Liver (tissue), 9 donors: ENCODE results near the gene LRRTM4. TPM values are rescaled to one million over a fixed set of nuclear protein-coding genes. Genes with fewer than 3 reads are reported as not detected.

ENCODE experiments used
- DNase-seq: peaks from one replicate; pipeline ENCODE4 v3.0.0-alpha.2; 2017; ENCODE audit warnings: low spot score
- H3K27ac ChIP-seq, 2 donors: one replicate each; pipeline ENCODE4 v1.7.0; 2013; ENCODE audit warnings: inconsistent platforms in 2 of 2, low read length in 2 of 2, control low read depth in 1 of 2, low read depth in 1 of 2, mild to moderate bottlenecking in 1 of 2
- H3K27me3 ChIP-seq, 4 donors: one replicate each; pipeline versions ENCODE4 v1.6.1 to v1.7.0; 2013; ENCODE audit warnings: low read length in 3 of 4, inconsistent platforms in 1 of 4, mild to moderate bottlenecking in 1 of 4, moderate library complexity in 1 of 4; ENCODE audit not compliant: control insufficient read depth in 4 of 4, insufficient read depth in 4 of 4
- H3K36me3 ChIP-seq, 4 donors: one replicate each; pipeline versions ENCODE4 v1.6.1 to v1.7.0; 2013; ENCODE audit warnings: low read length in 3 of 4, mild to moderate bottlenecking in 3 of 4, low read depth in 1 of 4, moderate library complexity in 1 of 4; ENCODE audit not compliant: control insufficient read depth in 4 of 4, insufficient read depth in 3 of 4
- H3K4me1 ChIP-seq, 4 donors: one replicate each; pipeline versions ENCODE4 v1.6.1 to v1.7.0; 2013; ENCODE audit warnings: low read length in 3 of 4, mild to moderate bottlenecking in 3 of 4, moderate library complexity in 1 of 4; ENCODE audit not compliant: control insufficient read depth in 4 of 4, insufficient read depth in 4 of 4
- H3K4me3 ChIP-seq, 3 donors: one replicate each; pipeline versions ENCODE4 v1.6.1 to v1.7.0; 2013; ENCODE audit warnings: low read length in 3 of 3, control low read depth in 1 of 3, low read depth in 1 of 3, mild to moderate bottlenecking in 1 of 3
- H3K9ac ChIP-seq, 2 donors: one replicate each; pipeline ENCODE4 v1.7.0; 2013; ENCODE audit warnings: low read length in 2 of 2, mild to moderate bottlenecking in 2 of 2, moderate library complexity in 2 of 2, control low read depth in 1 of 2, low read depth in 1 of 2
- H3K9me3 ChIP-seq, 4 donors: one replicate each; pipeline versions ENCODE4 v1.6.1 to v1.7.0; 2013; ENCODE audit warnings: low read length in 3 of 4; ENCODE audit not compliant: control insufficient read depth in 4 of 4
- ATF3 ChIP-seq: IDR thresholded peaks from 2 replicates; pipeline ENCODE4 v1.6.1; 2016; ENCODE audit warnings: antibody characterized with exemption
- CTCF ChIP-seq: fragments of 150-350 bp; IDR thresholded peaks from 2 replicates; pipeline ENCODE4 v1.5.1; 2017; ENCODE audit warnings: improper control_type of control experiment, low read depth, low read length; ENCODE audit not compliant: missing input control
- FOXA1 ChIP-seq: IDR thresholded peaks from 2 replicates; pipeline ENCODE4 v1.6.1; 2016; ENCODE audit warnings: antibody characterized with exemption
- GABPA ChIP-seq, 2 donors: IDR thresholded peaks in 1 of 2; conservative IDR thresholded peaks in 1 of 2; 2 replicates each; pipeline ENCODE4 v1.6.1; 2016; ENCODE audit warnings: antibody characterized with exemption in 2 of 2, mild to moderate bottlenecking in 1 of 2, moderate library complexity in 1 of 2
- HNF4G ChIP-seq: IDR thresholded peaks from 2 replicates; pipeline ENCODE4 v1.6.1; 2016; ENCODE audit warnings: antibody characterized with exemption
- JUND ChIP-seq, 2 donors: IDR thresholded peaks; 2 replicates each; pipeline ENCODE4 v1.6.1; 2016; ENCODE audit warnings: antibody characterized with exemption in 2 of 2
- MAX ChIP-seq: IDR thresholded peaks from 2 replicates; pipeline ENCODE4 v1.6.1; 2016; ENCODE audit warnings: antibody characterized with exemption
- NR2F2 ChIP-seq: IDR thresholded peaks from 2 replicates; pipeline ENCODE4 v1.6.1; 2016; ENCODE audit warnings: antibody characterized with exemption
- RAD21 ChIP-seq, 2 donors: IDR thresholded peaks; 2 replicates each; pipeline ENCODE4 v1.6.1; 2016; ENCODE audit warnings: antibody characterized with exemption in 2 of 2, mild to moderate bottlenecking in 2 of 2
- RXRA ChIP-seq, 2 donors: IDR thresholded peaks; 2 replicates each; pipeline ENCODE4 v1.6.1; 2017 to 2018; ENCODE audit warnings: antibody characterized with exemption in 2 of 2, mild to moderate bottlenecking in 1 of 2
- SP1 ChIP-seq: IDR thresholded peaks from 2 replicates; pipeline ENCODE4 v1.6.1; 2018; ENCODE audit warnings: antibody characterized with exemption, mild to moderate bottlenecking
- TAF1 ChIP-seq: conservative IDR thresholded peaks from 2 replicates; pipeline ENCODE4 v1.6.1; 2016; ENCODE audit warnings: antibody characterized with exemption, mild to moderate bottlenecking
- whole genome bisulfite sequencing: extraction: QIAGEN DNeasy Blood & Tissue Kit; methylation state at CpG from one replicate; pipeline ENCODE4 v1.1.7; 2013; 5-methylcytosine and 5-hydroxymethylcytosine counted together
- polyA plus RNA-seq, 2 donors: library from polyadenylated mRNA; stranded (reverse) in 1 of 2; unstranded in 1 of 2; fragments of 200-250 nt in 1 of 2; fragments of >200 nt in 1 of 2; fragmentation: Nextera tagmentation in 1 of 2; extraction: Ambion mirVana in 1 of 2; gene quantifications; one replicate each; pipeline versions ENCODE4 v1.2.1 to v1.2.3, GENCODE V29; 2013 to 2015
- total RNA-seq, 2 donors: library from RNA; depleted of rRNA; stranded (reverse); fragments of >200 nt; gene quantifications; one replicate each; pipeline ENCODE4 v1.2.3, GENCODE V29; 2014
- TF ChIP-seq, protein P1 (sequence below): IDR thresholded peaks from 2 replicates; pipeline ENCODE4 v1.6.1; 2016; ENCODE audit warnings: antibody characterized with exemption, mild to moderate bottlenecking
- donor health status: healthy.
- donor health status: healthy.
- donor health status: healthy.
- donor health status: healthy.
- donor health status: healthy.

The LRRTM4 gene
- total and polyA plus RNA-seq, 4 donors: 0.06 to 0.09 (median 0.08) TPM; not detected in 1

GRCh38 chr2:77156599-77156998, 365.6 kb downstream of the LRRTM4 start:
- Histone ChIP-seq H3K9me3 (no peaks in the 10 kb centered on the region), H3K4me1 (no peaks in the 10 kb centered on the region), H3K4me3 (no peak overlapping the region), H3K27me3 (no peaks in the 10 kb centered on the region), H3K9ac (no peak overlapping the region), H3K36me3 (no peaks in the 10 kb centered on the region), H3K27ac (no peak overlapping the region)
- DNase-seq: no peak
- 88% methylated on average over 3 of the region's 3 CpGs for WGBS
- no peak for TF ChIP-seq RAD21 (IDR thresholded peaks at IDR 0.05)
- TF ChIP-seq MAX: no peak

- Histone ChIP-seq H3K4me3 (no peak overlapping the region), H3K9me3 (no peaks in the 10 kb centered on the region), H3K27me3 (no peaks in the 10 kb centered on the region), H3K27ac (no peak overlapping the region), H3K36me3 (no peaks in the 10 kb centered on the region), H3K4me1 (no peaks in the 10 kb centered on the region), H3K9ac (no peak overlapping the region)
- DNase-seq: no peak
- no peak for TF ChIP-seq NR2F2
- TF ChIP-seq ATF3: no peak
- no peak for TF ChIP-seq MAX
- TF ChIP-seq TAF1: no peak
- no peak for TF ChIP-seq RXRA (IDR thresholded peaks at IDR 0.05)
- TF ChIP-seq JUND (IDR thresholded peaks at IDR 0.05): no peak
- TF ChIP-seq, protein P1, sequence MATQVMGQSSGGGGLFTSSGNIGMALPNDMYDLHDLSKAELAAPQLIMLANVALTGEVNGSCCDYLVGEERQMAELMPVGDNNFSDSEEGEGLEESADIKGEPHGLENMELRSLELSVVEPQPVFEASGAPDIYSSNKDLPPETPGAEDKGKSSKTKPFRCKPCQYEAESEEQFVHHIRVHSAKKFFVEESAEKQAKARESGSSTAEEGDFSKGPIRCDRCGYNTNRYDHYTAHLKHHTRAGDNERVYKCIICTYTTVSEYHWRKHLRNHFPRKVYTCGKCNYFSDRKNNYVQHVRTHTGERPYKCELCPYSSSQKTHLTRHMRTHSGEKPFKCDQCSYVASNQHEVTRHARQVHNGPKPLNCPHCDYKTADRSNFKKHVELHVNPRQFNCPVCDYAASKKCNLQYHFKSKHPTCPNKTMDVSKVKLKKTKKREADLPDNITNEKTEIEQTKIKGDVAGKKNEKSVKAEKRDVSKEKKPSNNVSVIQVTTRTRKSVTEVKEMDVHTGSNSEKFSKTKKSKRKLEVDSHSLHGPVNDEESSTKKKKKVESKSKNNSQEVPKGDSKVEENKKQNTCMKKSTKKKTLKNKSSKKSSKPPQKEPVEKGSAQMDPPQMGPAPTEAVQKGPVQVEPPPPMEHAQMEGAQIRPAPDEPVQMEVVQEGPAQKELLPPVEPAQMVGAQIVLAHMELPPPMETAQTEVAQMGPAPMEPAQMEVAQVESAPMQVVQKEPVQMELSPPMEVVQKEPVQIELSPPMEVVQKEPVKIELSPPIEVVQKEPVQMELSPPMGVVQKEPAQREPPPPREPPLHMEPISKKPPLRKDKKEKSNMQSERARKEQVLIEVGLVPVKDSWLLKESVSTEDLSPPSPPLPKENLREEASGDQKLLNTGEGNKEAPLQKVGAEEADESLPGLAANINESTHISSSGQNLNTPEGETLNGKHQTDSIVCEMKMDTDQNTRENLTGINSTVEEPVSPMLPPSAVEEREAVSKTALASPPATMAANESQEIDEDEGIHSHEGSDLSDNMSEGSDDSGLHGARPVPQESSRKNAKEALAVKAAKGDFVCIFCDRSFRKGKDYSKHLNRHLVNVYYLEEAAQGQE: no peak
- WGBS: 93% methylated on average over 1 of the region's 1 CpG
Measured at GRCh38 chr2:77155511-77155910, 366.7 kb downstream of the LRRTM4 start.

DNA sequence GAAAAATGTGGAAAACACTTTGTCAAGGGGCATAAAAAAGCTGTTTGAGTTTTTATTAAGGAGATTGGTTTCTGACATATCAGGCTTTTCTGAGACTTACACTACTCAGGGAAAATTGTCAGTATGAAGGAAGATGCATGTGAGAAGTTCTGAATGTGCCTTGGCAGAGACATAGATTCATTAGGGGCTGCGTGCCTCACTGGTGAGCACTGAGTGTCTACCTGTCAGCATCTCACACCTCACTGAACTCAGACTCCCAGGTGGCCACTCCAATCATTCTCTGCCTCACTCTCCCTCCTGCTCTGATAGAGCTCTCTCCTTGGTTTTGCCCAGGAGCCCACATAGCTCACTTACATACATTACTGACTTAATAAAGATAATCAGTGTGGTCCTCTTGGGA, 372.6 kb downstream of the LRRTM4 start:
- Histone ChIP-seq H3K27ac (no peak overlapping the region), H3K36me3 (no peaks in the 10 kb centered on the region), H3K9me3 (peaks cover 0 to 5% (median 3%) of the 10 kb centered on the region in 4 donors), H3K4me1 (no peaks in the 10 kb centered on the region), H3K9ac (no peak overlapping the region), H3K4me3 (no peak overlapping the region), H3K27me3 (no peaks in the 10 kb centered on the region)
- WGBS: 74% methylated on average over 1 of the region's 1 CpG
- no peak for DNase-seq
- TF ChIP-seq HNF4G: no peak

GRCh38 chr2:77147153-77147552, 375.0 kb downstream of the LRRTM4 start:
- no peak overlapping the region for H3K27ac ChIP-seq
- DNase-seq: no peak
- H3K4me3 ChIP-seq: no peak overlapping the region
- H3K9ac ChIP-seq: no peak overlapping the region
- H3K9me3 ChIP-seq: peaks cover 0 to 5% (median 3%) of the 10 kb centered on the region in 4 donors
- H3K36me3 ChIP-seq: no peaks in the 10 kb centered on the region
- WGBS: 73% methylated on average over 2 of the region's 2 CpGs
- H3K27me3 ChIP-seq: no peaks in the 10 kb centered on the region
- H3K4me1 ChIP-seq: no peaks in the 10 kb centered on the region
- TF ChIP-seq TAF1 (no peak), HNF4G (no peak), RXRA (IDR thresholded peaks at IDR 0.05) (no peak), FOXA1 (no peak), GABPA (IDR thresholded peaks at IDR 0.05 in 1 of 2, conservative IDR thresholded peaks at IDR 0.05 in 1 of 2) (no peak), ATF3 (no peak), CTCF (no peak), SP1 (no peak)
- TF ChIP-seq, protein P1: no peak
